ENCODE results near the gene ITIH2.
"Not testable (repeated sequence)": the region's sequence is repeated elsewhere in the genome, so short reads cannot be mapped to it uniquely, and the experiment has no call there.

ITIH2 gene

GRCh38 chr10:7738536-7739407 lies 35.7 kb downstream of the ITIH2 start:
- no peak for DNase-seq (ENCODE audit: low read depth, low spot score)

GRCh38 chr10:7744307-7744706 lies 41.2 kb downstream of the ITIH2 start:
- no peak for DNase-seq (ENCODE audit: low read depth, low spot score)

- not testable (repeated sequence) for DNase-seq (ENCODE audit: low read depth, low spot score)
Observed at GRCh38 chr10:7748637-7749036, 45.5 kb downstream of the ITIH2 start.

- DNase-seq (ENCODE audit: low read depth, low spot score) = no peak
Observed at GRCh38 chr10:7750222-7750621, 47.1 kb downstream of the ITIH2 start.

DNA sequence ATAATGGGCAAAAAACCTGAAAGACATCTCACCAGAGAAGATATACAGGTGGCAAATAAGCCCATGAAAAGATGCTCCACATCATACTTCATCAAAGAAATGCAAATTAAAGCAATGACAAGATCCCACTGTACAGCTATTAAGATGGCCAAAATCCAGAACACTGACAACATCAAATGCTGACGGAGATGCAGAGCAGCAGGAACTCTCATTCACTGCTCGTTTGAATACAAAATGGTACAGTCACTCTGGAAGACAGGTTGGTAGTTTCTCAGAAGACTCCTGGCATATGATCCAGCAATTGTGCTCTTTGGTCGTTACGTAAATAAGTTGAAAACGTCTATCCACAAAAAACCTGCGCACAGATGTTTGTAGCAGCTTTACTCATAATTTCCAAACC lies 49.1 kb downstream of the ITIH2 start:
- DNase-seq (ENCODE audit: low read depth, low spot score) = no peak

GRCh38 chr10:7755103-7755502 lies 52.0 kb downstream of the ITIH2 start:
- no peak for DNase-seq (ENCODE audit: low read depth, low spot score)

- DNase-seq (ENCODE audit: low read depth, low spot score) = no peak
Observed at GRCh38 chr10:7756360-7756992, 53.4 kb downstream of the ITIH2 start.

- no peak for DNase-seq (ENCODE audit: low read depth, low spot score)
Observed at GRCh38 chr10:7763929-7764328, 60.8 kb downstream of the ITIH2 start.

DNA sequence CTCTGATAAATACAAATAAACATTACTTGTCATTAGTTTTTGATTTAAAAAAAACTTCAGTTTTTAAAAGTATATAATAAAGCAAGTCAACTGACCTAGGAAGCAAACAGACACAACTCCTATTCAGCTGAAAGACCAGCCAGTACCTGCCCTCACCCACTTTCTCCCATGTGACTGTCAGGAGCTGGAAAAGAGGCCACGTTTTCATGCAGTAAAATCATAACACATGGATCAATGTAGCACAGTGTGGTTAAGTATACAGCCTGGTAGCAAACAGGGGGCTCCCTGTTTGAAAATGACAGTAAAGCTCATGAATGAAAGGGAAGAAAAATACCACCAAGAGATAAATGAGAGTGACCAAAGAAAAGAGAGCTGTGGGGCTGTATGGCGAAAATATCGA lies 63.1 kb downstream of the ITIH2 start:
- DNase-seq (ENCODE audit: low read depth, low spot score) = no peak

- no peak for DNase-seq (ENCODE audit: low read depth, low spot score)
Observed at GRCh38 chr10:7767209-7767608, 64.1 kb downstream of the ITIH2 start.

- DNase-seq (ENCODE audit: low read depth, low spot score) = no peak
Observed at GRCh38 chr10:7768417-7768816, 65.3 kb downstream of the ITIH2 start.

GRCh38 chr10:7773845-7774801 lies 71.0 kb downstream of the ITIH2 start:
- DNase-seq (ENCODE audit: low read depth, low spot score) = no peak

DNA sequence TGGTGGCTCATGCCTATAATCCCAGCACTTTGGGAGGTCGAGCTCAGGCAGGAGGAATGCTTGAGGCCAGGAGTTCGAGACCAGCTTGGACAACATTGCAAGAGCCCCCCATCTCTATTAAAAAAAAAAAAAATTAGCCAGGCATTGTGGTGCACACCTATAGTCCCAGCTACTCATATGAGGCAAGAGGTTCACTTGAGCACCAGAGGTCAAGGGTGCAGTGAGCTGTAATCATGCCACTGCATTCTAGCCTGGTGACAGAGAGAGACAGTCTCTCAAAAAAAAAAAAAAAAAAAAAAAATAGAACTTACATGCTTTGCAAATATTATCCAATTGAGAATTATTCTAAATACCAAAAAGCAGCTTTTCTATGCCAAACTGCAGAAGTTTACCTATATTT lies 73.7 kb downstream of the ITIH2 start:
- no peak for DNase-seq (ENCODE audit: low read depth, low spot score)

GRCh38 chr10:7782194-7782593 lies 79.1 kb downstream of the ITIH2 start:
- DNase-seq (ENCODE audit: low read depth, low spot score) = not testable (repeated sequence)

DNA sequence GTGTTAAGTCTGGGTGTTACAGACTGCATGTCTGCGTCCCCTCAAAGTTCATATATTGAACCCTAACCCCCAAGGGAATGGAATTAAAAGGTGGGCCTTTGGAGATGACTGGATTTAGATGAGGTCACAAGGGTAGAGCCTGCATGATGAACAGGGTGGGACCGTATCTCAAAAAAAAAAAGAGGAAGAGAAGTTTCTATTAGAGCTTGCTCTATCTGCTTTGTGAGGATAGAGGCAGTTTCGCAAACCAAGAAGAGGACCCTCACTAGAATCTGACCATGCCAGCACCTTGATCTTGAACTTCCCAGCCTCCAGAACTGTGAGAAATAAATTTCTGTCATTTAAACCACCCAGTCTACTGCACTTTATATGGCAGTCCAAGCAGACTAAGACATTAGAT lies 83.3 kb downstream of the ITIH2 start:
- no peak for DNase-seq (ENCODE audit: low read depth, low spot score)

- DNase-seq (ENCODE audit: low read depth, low spot score) = no peak
Observed at GRCh38 chr10:7787150-7787856, 84.2 kb downstream of the ITIH2 start.

DNA sequence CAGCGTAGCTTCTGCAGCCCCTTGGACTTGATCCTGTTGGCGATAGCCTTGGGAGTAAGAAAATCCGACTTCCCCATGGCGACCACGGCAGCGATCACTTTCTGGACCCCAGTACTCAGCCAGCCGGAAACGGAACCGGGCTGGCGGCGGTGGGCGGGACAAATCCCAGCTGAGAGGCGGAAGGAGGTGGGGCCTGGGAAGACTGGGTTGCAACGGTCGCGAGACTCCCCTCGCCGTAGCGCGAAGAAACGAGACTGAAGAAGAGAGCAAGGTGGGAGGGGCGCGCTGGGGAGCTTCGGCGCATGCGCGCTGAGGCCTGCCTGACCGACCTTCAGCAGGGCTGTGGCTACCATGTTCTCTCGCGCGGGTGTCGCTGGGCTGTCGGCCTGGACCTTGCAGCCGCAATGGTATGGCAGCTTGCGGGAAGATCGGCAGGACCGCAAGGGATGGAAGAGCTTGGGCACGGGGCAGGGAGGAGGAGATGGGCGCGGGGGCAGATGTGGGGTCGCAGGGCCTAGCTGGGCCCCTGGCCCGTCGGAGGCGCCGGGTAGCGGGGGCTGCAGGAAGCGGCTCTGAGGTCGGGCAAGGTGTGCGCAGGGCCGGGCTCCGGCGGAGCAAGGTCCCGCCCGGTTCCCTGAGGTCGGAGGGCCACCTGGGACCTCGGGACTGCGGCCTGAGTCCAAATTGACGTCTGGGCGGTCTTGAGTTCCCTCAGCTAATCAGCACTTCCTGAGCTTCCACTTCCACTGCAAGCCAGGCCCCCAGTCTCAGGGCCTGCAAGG lies 84.9 kb downstream of the ITIH2 start, which contains the start of the genes ATP5F1C and KIN:
ATP5F1C (plus strand) TSS at position 321 of the 782 bp plus-strand sequence; CDS start at position 352, 31 bp downstream.
KIN (minus strand) TSS at position 137 of the 782 bp plus-strand sequence; CDS start at position 77, 60 bp downstream.
- peak; percentile 97 for DNase-seq (ENCODE audit: low read depth, low spot score)

- DNase-seq (ENCODE audit: low read depth, low spot score) = no peak
Observed at GRCh38 chr10:7788639-7789286, 85.6 kb downstream of the ITIH2 start.

GRCh38 chr10:7789390-7789789 lies 86.3 kb downstream of the ITIH2 start:
- DNase-seq (ENCODE audit: low read depth, low spot score) = no peak

DNA sequence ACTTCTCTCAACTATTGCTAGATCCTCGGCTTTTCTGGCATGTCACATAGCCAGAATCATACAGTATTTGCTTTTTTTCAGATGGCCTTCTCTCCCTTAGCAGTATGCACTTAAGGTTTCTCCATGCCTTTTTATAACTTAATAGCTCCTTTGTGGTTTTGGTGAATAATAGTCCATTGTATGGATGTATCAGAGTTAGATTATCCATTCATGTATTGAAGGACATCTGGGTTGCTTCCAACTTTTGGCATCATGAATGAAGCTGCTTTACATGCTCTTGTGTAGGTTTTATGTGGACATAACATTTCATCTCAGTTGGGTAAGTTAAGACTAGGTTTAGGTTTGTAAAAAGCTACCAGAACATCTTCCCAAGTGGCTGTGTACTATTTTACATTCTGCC lies 89.4 kb downstream of the ITIH2 start:
- DNase-seq (ENCODE audit: low read depth, low spot score) = no peak

All from activated naive CD8-positive, alpha-beta T cell treated with anti-CD3 and anti-CD28 coated beads, Interleukin-2, amount 50 U/mL, for 16 hours (primary cell).